Neural cell (in vitro differentiated cells): Measurements from ENCODE around the gene SLC1A3. TPM values are rescaled to one million over a fixed set of nuclear protein-coding genes. Genes with fewer than 3 reads are reported as not detected.

Experiments
- H2AFZ ChIP-seq: fragments of 200-600, 300-800 bp; sonication (generic), shearing (Covaris generic); 2 replicates; pipeline ENCODE4 v1.6.0; 2014; ENCODE audit warnings: low read depth, mild to moderate bottlenecking, antibody characterized with exemption, low read length, moderate library complexity
- H3F3A ChIP-seq: fragments of 200-600 bp; shearing (Covaris generic); 2 replicates; pipeline ENCODE4 v1.6.1; 2016; ENCODE audit warnings: mild to moderate bottlenecking, moderate library complexity, mixed read lengths, antibody characterized with exemption, low read length; ENCODE audit not compliant: insufficient read depth, poor library complexity, severe bottlenecking
- H3K27ac ChIP-seq: fragments of 200-600, 300-800 bp; sonication (generic), shearing (Covaris generic); 2 replicates; pipeline ENCODE4 v1.5.1; 2014; ENCODE audit warnings: mild to moderate bottlenecking, low read length, moderate library complexity
- H3K27me3 ChIP-seq: fragments of 300-800, 200-600 bp; sonication (generic), shearing (Covaris generic); 2 replicates; pipeline ENCODE4 v1.6.0; 2014; ENCODE audit warnings: mild to moderate bottlenecking, low read depth, low read length, moderate library complexity; ENCODE audit not compliant: insufficient read depth
- H3K36me3 ChIP-seq: fragments of 300-800, 200-600 bp; sonication (generic), shearing (Covaris generic); 2 replicates; pipeline ENCODE4 v1.5.1; 2014; ENCODE audit warnings: mild to moderate bottlenecking, antibody characterized with exemption, low read length, moderate library complexity; ENCODE audit not compliant: insufficient read depth
- H3K4me2 ChIP-seq: fragments of 300-800, 200-600 bp; sonication (generic), shearing (Covaris generic); 2 replicates; pipeline ENCODE4 v1.6.0; 2014; ENCODE audit warnings: mild to moderate bottlenecking, low read length
- H3K4me3 ChIP-seq: fragments of 300-800, 200-600 bp; sonication (generic), shearing (Covaris generic); 2 replicates; pipeline ENCODE4 v1.5.1; 2014; ENCODE audit warnings: mild to moderate bottlenecking, low read length, moderate library complexity
- H3K79me2 ChIP-seq: fragments of 200-600 bp; shearing (Covaris generic); replicated peaks from 2 replicates; pipeline ENCODE4 v1.6.0; 2014; ENCODE audit warnings: mild to moderate bottlenecking, low read length, moderate library complexity; ENCODE audit not compliant: insufficient read depth
- H3K9ac ChIP-seq: fragments of 300-800, 200-600 bp; sonication (generic), shearing (Covaris generic); 2 replicates; pipeline ENCODE4 v1.6.1; 2016; ENCODE audit warnings: mild to moderate bottlenecking, low read length, mixed read lengths
- H3K9me2 ChIP-seq: fragments of 200-600 bp; shearing (Covaris generic); 2 replicates; pipeline ENCODE4 v1.6.1; 2016; ENCODE audit warnings: mild to moderate bottlenecking, low read length, mixed read lengths; ENCODE audit not compliant: insufficient read depth
- H3K9me3 ChIP-seq: fragments of 200-600, 300-800 bp; sonication (generic), shearing (Covaris generic); 2 replicates; pipeline ENCODE4 v1.6.1; 2016; ENCODE audit warnings: mild to moderate bottlenecking, mixed run types, low read length, moderate library complexity, mixed read lengths
- H4K20me1 ChIP-seq: fragments of 200-600 bp; shearing (Covaris generic); 2 replicates; pipeline ENCODE4 v1.6.1; 2016; ENCODE audit warnings: mild to moderate bottlenecking, mixed run types; ENCODE audit not compliant: insufficient read depth
- EP300 ChIP-seq: fragments of 450-650 bp; conservative IDR thresholded peaks from 2 replicates; pipeline ENCODE4 v1.6.1; 2014; ENCODE audit warnings: antibody characterized with exemption, mild to moderate bottlenecking, moderate library complexity; ENCODE audit not compliant: poor library complexity, severe bottlenecking
- EZH2 ChIP-seq: fragments of 200-600, 300-800 bp; shearing (Covaris generic), sonication (generic); IDR thresholded peaks from 2 replicates; pipeline ENCODE4 v1.6.1; 2014; ENCODE audit warnings: antibody characterized with exemption, low read length, borderline replicate concordance, mild to moderate bottlenecking; ENCODE audit not compliant: insufficient read depth, poor library complexity, severe bottlenecking
- MXI1 ChIP-seq: fragments of 450-650 bp; conservative IDR thresholded peaks from 2 replicates; pipeline ENCODE4 v1.6.1; 2014; ENCODE audit warnings: antibody characterized with exemption, mild to moderate bottlenecking; ENCODE audit not compliant: poor library complexity, severe bottlenecking
- POLR2AphosphoS5 ChIP-seq: IDR thresholded peaks from 2 replicates; pipeline ENCODE4 v1.6.1; 2012
- RAD21 ChIP-seq: fragments of 450-650 bp; conservative IDR thresholded peaks from 2 replicates; pipeline ENCODE4 v1.6.1; 2014; ENCODE audit warnings: antibody characterized with exemption, mild to moderate bottlenecking, moderate library complexity
- REST ChIP-seq: IDR thresholded peaks from 2 replicates; pipeline ENCODE4 v1.6.1; 2012; ENCODE audit warnings: borderline replicate concordance
- SMC3 ChIP-seq: fragments of 450-650 bp; conservative IDR thresholded peaks from 2 replicates; pipeline ENCODE4 v1.6.1; 2014; ENCODE audit warnings: antibody characterized with exemption, mild to moderate bottlenecking, moderate library complexity; ENCODE audit not compliant: poor library complexity
- TAF1 ChIP-seq: IDR thresholded peaks from 2 replicates; pipeline ENCODE4 v1.6.1; 2012; ENCODE audit warnings: low read depth
- polyA plus RNA-seq: library from polyadenylated mRNA; depleted of rRNA; stranded (reverse); fragments of >200 nt; gene quantifications from 2 replicates; pipeline ENCODE4 v1.2.3, GENCODE V29; 2014
- small RNA-seq, 3 experiments: library from RNA; depleted of rRNA; stranded (forward); fragments of <200 nt; gene quantifications; one replicate each; pipeline ENCODE3, GENCODE V24; 2012
- TF ChIP-seq, protein P1 (sequence below): fragments of 450-650 bp; IDR thresholded peaks from 2 replicates; pipeline ENCODE4 v1.5.1; 2014; ENCODE audit warnings: antibody characterized with exemption, mild to moderate bottlenecking, moderate library complexity; ENCODE audit not compliant: poor library complexity, severe bottlenecking

SLC1A3 gene
- polyA plus RNA-seq, 1 donor from 2014 or later, result 1.9 TPM

DNA sequence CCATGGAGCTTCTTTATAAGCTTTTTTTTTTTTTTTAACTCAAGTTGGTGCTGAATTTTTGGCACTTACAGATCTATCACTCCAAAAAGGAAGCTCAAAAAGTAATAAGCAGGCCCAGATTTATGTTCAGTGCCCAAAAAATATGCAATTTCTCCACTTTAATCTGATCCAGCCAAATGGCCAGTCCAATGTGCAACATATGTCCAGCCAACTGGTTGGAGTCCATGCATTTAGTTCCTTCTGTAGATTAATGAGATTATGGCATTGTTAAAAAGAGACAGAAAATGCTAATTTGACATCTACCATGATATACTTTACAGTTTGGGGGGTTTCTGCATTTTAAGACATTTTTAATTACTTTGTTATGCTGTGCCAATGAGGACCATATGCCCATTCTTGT is 129.5 kb downstream of the SLC1A3 start:
- no peak overlapping the region for H3K27ac ChIP-seq
- no peaks in the 10 kb centered on the region for H3K36me3 ChIP-seq
- H3K9me2 ChIP-seq, result no peaks in the 10 kb centered on the region
- H3K79me2 ChIP-seq, result no peaks in the 10 kb centered on the region
- no peaks in the 10 kb centered on the region for H4K20me1 ChIP-seq
- no peaks in the 10 kb centered on the region for H3F3A ChIP-seq
- H3K4me3 ChIP-seq, result no peak overlapping the region
- H2AFZ ChIP-seq, result no peak overlapping the region
- H3K27me3 ChIP-seq, result no peaks in the 10 kb centered on the region
- TF ChIP-seq EP300 (no peak), REST (no peak), SMC3 (no peak), EZH2 (no peak), RAD21 (no peak), TAF1 (no peak), MXI1 (no peak), POLR2AphosphoS5 (no peak)
- TF ChIP-seq, protein P1, sequence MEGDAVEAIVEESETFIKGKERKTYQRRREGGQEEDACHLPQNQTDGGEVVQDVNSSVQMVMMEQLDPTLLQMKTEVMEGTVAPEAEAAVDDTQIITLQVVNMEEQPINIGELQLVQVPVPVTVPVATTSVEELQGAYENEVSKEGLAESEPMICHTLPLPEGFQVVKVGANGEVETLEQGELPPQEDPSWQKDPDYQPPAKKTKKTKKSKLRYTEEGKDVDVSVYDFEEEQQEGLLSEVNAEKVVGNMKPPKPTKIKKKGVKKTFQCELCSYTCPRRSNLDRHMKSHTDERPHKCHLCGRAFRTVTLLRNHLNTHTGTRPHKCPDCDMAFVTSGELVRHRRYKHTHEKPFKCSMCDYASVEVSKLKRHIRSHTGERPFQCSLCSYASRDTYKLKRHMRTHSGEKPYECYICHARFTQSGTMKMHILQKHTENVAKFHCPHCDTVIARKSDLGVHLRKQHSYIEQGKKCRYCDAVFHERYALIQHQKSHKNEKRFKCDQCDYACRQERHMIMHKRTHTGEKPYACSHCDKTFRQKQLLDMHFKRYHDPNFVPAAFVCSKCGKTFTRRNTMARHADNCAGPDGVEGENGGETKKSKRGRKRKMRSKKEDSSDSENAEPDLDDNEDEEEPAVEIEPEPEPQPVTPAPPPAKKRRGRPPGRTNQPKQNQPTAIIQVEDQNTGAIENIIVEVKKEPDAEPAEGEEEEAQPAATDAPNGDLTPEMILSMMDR, result no peak
- H3K4me2 ChIP-seq, result no peak overlapping the region
- no peak overlapping the region for H3K9ac ChIP-seq
- no peaks in the 10 kb centered on the region for H3K9me3 ChIP-seq

Small RNAs within 50 kb of the gene (small RNA-seq; reads per million reads assigned to genes)
- 0 reads per million in 3 experiments for gene AC010631.1
